Natural killer cell (primary cell): ENCODE data around the gene RASL10B. TPM values are rescaled to one million over a fixed set of nuclear protein-coding genes. Genes with fewer than 3 reads are reported as not detected.
A peak's percentile ranks its signal among the peaks of the same experiment; 100 is the strongest.

ENCODE experiments used
- ATAC-seq, 3 donors: fragments of 150-1000 bp in 2 of 3; fragments of 200-7000 bp in 1 of 3; cut with Tn5 transposase; 1 replicate in 1 of 3; 2 replicates in 2 of 3; pipeline ENCODE4 v1.10.0; 2021; ENCODE audit warnings: mild to moderate bottlenecking in 2 of 3, moderate library complexity in 2 of 3
- DNase-seq, 2 donors: peaks; one replicate each; pipeline versions ENCODE4 v3.0.0 to v3.0.0-alpha.2; 2013 to 2021; ENCODE audit warnings: mixed read lengths in 1 of 2
- H3K27ac ChIP-seq: one replicate; pipeline ENCODE4 v1.5.1; 2013; ENCODE audit warnings: mild to moderate bottlenecking, low read length
- H3K27me3 ChIP-seq: one replicate; pipeline ENCODE4 v1.6.1; 2013; ENCODE audit warnings: low read length; ENCODE audit not compliant: control insufficient read depth, insufficient read depth
- H3K36me3 ChIP-seq: one replicate; pipeline ENCODE4 v1.6.1; 2013; ENCODE audit warnings: low read length; ENCODE audit not compliant: control insufficient read depth, insufficient read depth
- H3K4me1 ChIP-seq: one replicate; pipeline ENCODE4 v1.6.1; 2013; ENCODE audit warnings: low read length; ENCODE audit not compliant: control insufficient read depth, insufficient read depth
- H3K4me3 ChIP-seq: one replicate; pipeline ENCODE4 v1.5.1; 2013; ENCODE audit warnings: low read length
- H3K9me3 ChIP-seq: one replicate; pipeline ENCODE4 v1.6.1; 2013; ENCODE audit warnings: low read length; ENCODE audit not compliant: control insufficient read depth, insufficient read depth
- H3K27ac Mint-ChIP-seq, 2 donors: one replicate each; pipeline ENCODE4 v1.8.0; 2022; ENCODE audit warnings: mild to moderate bottlenecking in 2 of 2, mixed read lengths in 2 of 2, moderate library complexity in 1 of 2
- H3K27me3 Mint-ChIP-seq, 2 donors: one replicate each; pipeline ENCODE4 v1.8.0; 2022; ENCODE audit warnings: low read depth in 2 of 2, mixed read lengths in 2 of 2
- H3K36me3 Mint-ChIP-seq: one replicate; pipeline ENCODE4 v1.8.0; 2022; ENCODE audit warnings: mixed read lengths
- H3K4me1 Mint-ChIP-seq, 2 donors: one replicate each; pipeline ENCODE4 v1.8.0; 2022; ENCODE audit warnings: mixed read lengths in 2 of 2
- H3K4me3 Mint-ChIP-seq: one replicate; pipeline ENCODE4 v1.8.0; 2022; ENCODE audit warnings: mild to moderate bottlenecking, moderate library complexity, mixed read lengths
- H3K9me3 Mint-ChIP-seq, 2 donors: one replicate each; pipeline ENCODE4 v1.8.0; 2022; ENCODE audit warnings: mixed read lengths in 2 of 2
- CTCF ChIP-seq: fragments of 200-600 bp; IDR thresholded peaks from one replicate; pipeline ENCODE4 v1.8.0; 2022; ENCODE audit warnings: antibody characterized with exemption
- WGBS: methylation state at CpG from one replicate; pipeline ENCODE4 v1.1.7; 2013; ENCODE audit warnings: missing lambda C conversion rate; ENCODE audit not compliant: insufficient coverage; 5-methylcytosine and 5-hydroxymethylcytosine counted together
- intact Hi-C: fragments of 100-400 bp; cut with micrococcal nuclease; formaldehyde crosslinking; loops from one replicate; pipeline ENCODE4 v1.14.2; 2022
- total RNA-seq, 4 donors: library from RNA; stranded (reverse); fragments of 120-200 nt in 1 of 4; gene quantifications; one replicate each; pipeline versions ENCODE4 v1.2.3 to v1.2.4, GENCODE V29; 2013 to 2022

Gene RASL10B
- total RNA-seq, 3 donors from 2014 or later (not counting 1 experiment from before 2014, with no cell fraction given) = 0.07 TPM; not detected in 2

GRCh38 chr17:35729405-35729833, 2.0 kb upstream of the RASL10B start:
- Histone ChIP-seq H3K27ac (no peak overlapping the region), H3K36me3 (peaks cover 27% of the 10 kb centered on the region), H3K4me3 (no peak overlapping the region), H3K4me1 (peaks cover 16% of the 10 kb centered on the region), H3K27me3 (no peaks in the 10 kb centered on the region), H3K9me3 (no peaks in the 10 kb centered on the region)
- no peaks in the 10 kb centered on the region for H3K9me3 Mint-ChIP-seq
- H3K36me3 Mint-ChIP-seq = peaks cover 20% of the 10 kb centered on the region
- 95% methylated on average over 4 of the region's 4 CpGs for WGBS
- DNase-seq = no peak
- no peak for TF ChIP-seq CTCF
- no peak for ATAC-seq
- H3K4me1 Mint-ChIP-seq = peaks cover 10 to 12% of the 10 kb centered on the region in 2 donors
- intact Hi-C loops = no loop called here
- H3K4me3 Mint-ChIP-seq = peak overlapping the region; percentile 53
- no peak overlapping the region for H3K27ac Mint-ChIP-seq
- H3K27me3 Mint-ChIP-seq = no peaks in the 10 kb centered on the region

GRCh38 chr17:35730400-35731005, 936 bp upstream of the RASL10B start:
- H3K27me3 ChIP-seq = no peaks in the 10 kb centered on the region
- ATAC-seq = no peak
- H3K36me3 ChIP-seq = peaks cover 18% of the 10 kb centered on the region
- Mint-ChIP-seq H3K9me3 (no peaks in the 10 kb centered on the region), H3K4me1 (peaks cover 10 to 12% of the 10 kb centered on the region in 2 donors), H3K36me3 (peaks cover 9% of the 10 kb centered on the region), H3K4me3 (peak overlapping the region; percentile 90), H3K27ac (peak overlapping the region in 1 of 2 donors; percentile 62), H3K27me3 (no peaks in the 10 kb centered on the region)
- no peak overlapping the region for H3K4me3 ChIP-seq
- no peak for TF ChIP-seq CTCF
- 85% methylated on average over 9 of the region's 10 CpGs for WGBS
- H3K9me3 ChIP-seq = no peaks in the 10 kb centered on the region
- DNase-seq = no peak
- intact Hi-C loops = no loop called here
- H3K27ac ChIP-seq = no peak overlapping the region
- H3K4me1 ChIP-seq = peaks cover 16% of the 10 kb centered on the region

- no peaks in the 10 kb centered on the region for H3K9me3 Mint-ChIP-seq
- no peak overlapping the region for H3K27ac ChIP-seq
- no peaks in the 10 kb centered on the region for H3K27me3 Mint-ChIP-seq
- H3K9me3 ChIP-seq = no peaks in the 10 kb centered on the region
- peaks cover 7% of the 10 kb centered on the region for H3K36me3 ChIP-seq
- intact Hi-C loops = no loop called here
- TF ChIP-seq CTCF = no peak
- H3K4me1 Mint-ChIP-seq = peaks cover 10 to 12% of the 10 kb centered on the region in 2 donors
- H3K36me3 Mint-ChIP-seq = peaks cover 6% of the 10 kb centered on the region
- no peaks in the 10 kb centered on the region for H3K27me3 ChIP-seq
- H3K27ac Mint-ChIP-seq = peak overlapping the region in 1 of 2 donors; percentile 18
- no peak overlapping the region for H3K4me3 ChIP-seq
- DNase-seq (no peak), ATAC-seq (peak in 2 of 3 donors; percentile 32 to 34)
- WGBS = 54% methylated on average over 27 of the region's 47 CpGs
- peak overlapping the region; percentile 77 for H3K4me3 Mint-ChIP-seq
- peaks cover 16% of the 10 kb centered on the region for H3K4me1 ChIP-seq
Observed at GRCh38 chr17:35731917-35732805, 722 bp downstream of the RASL10B start.
